Smooth muscle cell (in vitro differentiated cells): Measurements from ENCODE around the gene ARMC12. TPM values are rescaled to one million over a fixed set of nuclear protein-coding genes. Genes with fewer than 3 reads are reported as not detected.

Experiments used
- DNase-seq: peaks from one replicate; lab custom pipeline; 2025; ENCODE audit not compliant: unreplicated experiment; lab: John Stamatoyannopoulos, UW
- H2AFZ ChIP-seq: fragments of 200-600 bp; sonication (generic); 2 replicates; pipeline ENCODE4 v1.6.0; 2016; ENCODE audit warnings: antibody characterized with exemption, low read depth, mild to moderate bottlenecking
- H3F3A ChIP-seq: fragments of 200-600 bp; sonication (generic); 2 replicates; pipeline ENCODE4 v1.6.0; 2017; ENCODE audit warnings: antibody characterized with exemption, low read depth
- H3K27ac ChIP-seq: fragments of 200-600 bp; sonication (generic); 2 replicates; pipeline ENCODE4 v1.5.1; 2016; ENCODE audit warnings: low read depth, mild to moderate bottlenecking
- H3K27me3 ChIP-seq: fragments of 200-600 bp; sonication (generic); 2 replicates; pipeline ENCODE4 v1.6.1; 2016; ENCODE audit warnings: low read depth, mild to moderate bottlenecking
- H3K36me3 ChIP-seq: fragments of 200-600 bp; sonication (generic); 2 replicates; pipeline ENCODE4 v1.5.1; 2016; ENCODE audit warnings: low read depth
- H3K4me1 ChIP-seq: fragments of 200-600 bp; sonication (generic); 2 replicates; pipeline ENCODE4 v1.5.1; 2016; ENCODE audit warnings: low read depth
- H3K4me2 ChIP-seq: fragments of 200-600 bp; sonication (generic); 2 replicates; pipeline ENCODE4 v1.6.0; 2016; ENCODE audit warnings: mild to moderate bottlenecking
- H3K4me3 ChIP-seq: fragments of 200-600 bp; sonication (generic); 2 replicates; pipeline ENCODE4 v1.5.1; 2016; ENCODE audit warnings: mild to moderate bottlenecking
- H3K79me2 ChIP-seq: fragments of 200-600 bp; sonication (generic); 2 replicates; pipeline ENCODE4 v1.6.0; 2016; ENCODE audit warnings: low read depth, mild to moderate bottlenecking
- H3K9ac ChIP-seq: fragments of 200-600 bp; sonication (generic); 2 replicates; pipeline ENCODE4 v1.6.0; 2016; ENCODE audit warnings: low read depth
- H3K9me3 ChIP-seq: fragments of 200-600 bp; sonication (generic); replicated peaks from 2 replicates; pipeline ENCODE4 v1.5.1; 2016; ENCODE audit warnings: low read depth
- H4K20me1 ChIP-seq: fragments of 200-600 bp; sonication (generic); 2 replicates; pipeline ENCODE4 v1.6.0; 2016; ENCODE audit warnings: low read depth
- WGBS: methylation state at CpG from one replicate; pipeline ENCODE4 v1.1.7; 2016; ENCODE audit warnings: low lambda C conversion rate; 5-methylcytosine and 5-hydroxymethylcytosine counted together
- polyA plus RNA-seq: library from polyadenylated mRNA; unstranded; fragments of >200 nt; fragmentation: Nextera tagmentation; extraction: Ambion mirVana; gene quantifications from 2 replicates; pipeline ENCODE4 v1.2.1, GENCODE V29; 2016
- total RNA-seq: library from RNA; depleted of rRNA; stranded (reverse); fragments of >200 nt; gene quantifications from 2 replicates; pipeline ENCODE4 v1.2.3, GENCODE V29; 2014
- TF ChIP-seq, protein P1 (sequence below): fragments of 200-600 bp; sonication (generic); IDR thresholded peaks from 2 replicates; pipeline ENCODE4 v1.5.1; 2017; ENCODE audit warnings: borderline replicate concordance, mild to moderate bottlenecking, antibody characterized with exemption; ENCODE audit not compliant: insufficient read depth, poor library complexity, severe bottlenecking

The ARMC12 gene
- total and polyA plus RNA-seq, 2 experiments from 2014 or later = 3.5 TPM; not detected in 1

- Histone ChIP-seq H3K79me2 (no peaks in the 10 kb centered on the region), H2AFZ (no peak overlapping the region), H3K27ac (no peak overlapping the region), H4K20me1 (no peaks in the 10 kb centered on the region), H3F3A (no peaks in the 10 kb centered on the region), H3K9me3 (no peaks in the 10 kb centered on the region), H3K9ac (no peak overlapping the region), H3K4me2 (no peak overlapping the region), H3K4me1 (no peaks in the 10 kb centered on the region), H3K36me3 (no peaks in the 10 kb centered on the region), H3K4me3 (no peak overlapping the region), H3K27me3 (no peaks in the 10 kb centered on the region)
- WGBS = 90% methylated on average over 6 of the region's 6 CpGs
- no peak for DNase-seq
- TF ChIP-seq, protein P1, sequence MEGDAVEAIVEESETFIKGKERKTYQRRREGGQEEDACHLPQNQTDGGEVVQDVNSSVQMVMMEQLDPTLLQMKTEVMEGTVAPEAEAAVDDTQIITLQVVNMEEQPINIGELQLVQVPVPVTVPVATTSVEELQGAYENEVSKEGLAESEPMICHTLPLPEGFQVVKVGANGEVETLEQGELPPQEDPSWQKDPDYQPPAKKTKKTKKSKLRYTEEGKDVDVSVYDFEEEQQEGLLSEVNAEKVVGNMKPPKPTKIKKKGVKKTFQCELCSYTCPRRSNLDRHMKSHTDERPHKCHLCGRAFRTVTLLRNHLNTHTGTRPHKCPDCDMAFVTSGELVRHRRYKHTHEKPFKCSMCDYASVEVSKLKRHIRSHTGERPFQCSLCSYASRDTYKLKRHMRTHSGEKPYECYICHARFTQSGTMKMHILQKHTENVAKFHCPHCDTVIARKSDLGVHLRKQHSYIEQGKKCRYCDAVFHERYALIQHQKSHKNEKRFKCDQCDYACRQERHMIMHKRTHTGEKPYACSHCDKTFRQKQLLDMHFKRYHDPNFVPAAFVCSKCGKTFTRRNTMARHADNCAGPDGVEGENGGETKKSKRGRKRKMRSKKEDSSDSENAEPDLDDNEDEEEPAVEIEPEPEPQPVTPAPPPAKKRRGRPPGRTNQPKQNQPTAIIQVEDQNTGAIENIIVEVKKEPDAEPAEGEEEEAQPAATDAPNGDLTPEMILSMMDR = no peak
Measured at GRCh38 chr6:35754452-35755277, 17.8 kb downstream of the ARMC12 start.

- WGBS = 28% methylated on average over 3 of the region's 3 CpGs
- Histone ChIP-seq H3K27ac (no peak overlapping the region), H3F3A (no peaks in the 10 kb centered on the region)
Measured at GRCh38 chr6:35755278-35755924, 18.6 kb downstream of the ARMC12 start.

GRCh38 chr6:35757456-35758123 is 20.8 kb downstream of the ARMC12 start:
- Histone ChIP-seq H2AFZ (no peak overlapping the region), H3K27ac (no peak overlapping the region), H3F3A (no peaks in the 10 kb centered on the region), H4K20me1 (no peaks in the 10 kb centered on the region), H3K9me3 (no peaks in the 10 kb centered on the region), H3K4me1 (no peaks in the 10 kb centered on the region), H3K4me3 (no peak overlapping the region), H3K79me2 (no peaks in the 10 kb centered on the region), H3K27me3 (peaks cover 9% of the 10 kb centered on the region), H3K9ac (no peak overlapping the region), H3K4me2 (no peak overlapping the region), H3K36me3 (no peaks in the 10 kb centered on the region)
- WGBS = 54% methylated on average over 10 of the region's 10 CpGs
- DNase-seq = no peak
- TF ChIP-seq, protein P1 = peak; percentile 36

More at GRCh38 chr6:35755278-35755924, 18.6 kb downstream of the ARMC12 start:
- Histone ChIP-seq H3K36me3 (no peaks in the 10 kb centered on the region), H3K9ac (no peak overlapping the region), H2AFZ (no peak overlapping the region), H4K20me1 (no peaks in the 10 kb centered on the region), H3K9me3 (no peaks in the 10 kb centered on the region), H3K27me3 (no peaks in the 10 kb centered on the region), H3K4me3 (no peak overlapping the region), H3K4me2 (no peak overlapping the region), H3K79me2 (no peaks in the 10 kb centered on the region), H3K4me1 (no peaks in the 10 kb centered on the region)
- TF ChIP-seq, protein P1 = no peak
- DNase-seq = no peak
